ENCODE measurements around the gene GPR15. TPM values are rescaled to one million over a fixed set of nuclear protein-coding genes. Genes with fewer than 3 reads are reported as not detected.

The GPR15 gene
- total RNA-seq, 1 donor from 2014 or later: not detected

Other genes starting within 250 kb of the GPR15 start
- gene OR5H2, start 249.5 kb upstream of the GPR15 start, total RNA-seq: not detected in 2 replicates
- not detected in 2 replicates for gene OR5K4, start 178.1 kb upstream of the GPR15 start, total RNA-seq
- gene OR5K3, start 141.3 kb upstream of the GPR15 start, total RNA-seq: not detected in 2 replicates
- gene OR5K1, start 68.8 kb upstream of the GPR15 start, total RNA-seq: not detected in 2 replicates
- not detected in 2 replicates for gene OR5K2, start 34.3 kb upstream of the GPR15 start, total RNA-seq
- 80.2 and 125 TPM in 2 replicates for gene CLDND1, start 9.1 kb upstream of the GPR15 start, total RNA-seq
- gene CPOX, start 61.6 kb downstream of the GPR15 start, total RNA-seq: 16.6 and 23.1 TPM in 2 replicates
- 7.2 and 44.5 TPM in 2 replicates for gene ST3GAL6, start 231.4 kb downstream of the GPR15 start, total RNA-seq